Placental pericyte (primary cell): ENCODE measurements around the gene ALOX12. TPM values are rescaled to one million over a fixed set of nuclear protein-coding genes. Genes with fewer than 3 reads are reported as not detected.

Source experiments
- small RNA-seq: library from RNA; depleted of rRNA; stranded (forward); fragments of <200 nt; gene quantifications from one replicate; pipeline ENCODE3, GENCODE V24; 2012; ENCODE audit warnings: low replicate concordance
- total RNA-seq: library from RNA; depleted of rRNA; stranded (reverse); fragments of >200 nt; gene quantifications from 2 replicates; pipeline ENCODE4 v1.2.3, GENCODE V29; 2012

ALOX12 gene, protein sequence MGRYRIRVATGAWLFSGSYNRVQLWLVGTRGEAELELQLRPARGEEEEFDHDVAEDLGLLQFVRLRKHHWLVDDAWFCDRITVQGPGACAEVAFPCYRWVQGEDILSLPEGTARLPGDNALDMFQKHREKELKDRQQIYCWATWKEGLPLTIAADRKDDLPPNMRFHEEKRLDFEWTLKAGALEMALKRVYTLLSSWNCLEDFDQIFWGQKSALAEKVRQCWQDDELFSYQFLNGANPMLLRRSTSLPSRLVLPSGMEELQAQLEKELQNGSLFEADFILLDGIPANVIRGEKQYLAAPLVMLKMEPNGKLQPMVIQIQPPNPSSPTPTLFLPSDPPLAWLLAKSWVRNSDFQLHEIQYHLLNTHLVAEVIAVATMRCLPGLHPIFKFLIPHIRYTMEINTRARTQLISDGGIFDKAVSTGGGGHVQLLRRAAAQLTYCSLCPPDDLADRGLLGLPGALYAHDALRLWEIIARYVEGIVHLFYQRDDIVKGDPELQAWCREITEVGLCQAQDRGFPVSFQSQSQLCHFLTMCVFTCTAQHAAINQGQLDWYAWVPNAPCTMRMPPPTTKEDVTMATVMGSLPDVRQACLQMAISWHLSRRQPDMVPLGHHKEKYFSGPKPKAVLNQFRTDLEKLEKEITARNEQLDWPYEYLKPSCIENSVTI
- not detected in 2 replicates for total RNA-seq

DNA sequence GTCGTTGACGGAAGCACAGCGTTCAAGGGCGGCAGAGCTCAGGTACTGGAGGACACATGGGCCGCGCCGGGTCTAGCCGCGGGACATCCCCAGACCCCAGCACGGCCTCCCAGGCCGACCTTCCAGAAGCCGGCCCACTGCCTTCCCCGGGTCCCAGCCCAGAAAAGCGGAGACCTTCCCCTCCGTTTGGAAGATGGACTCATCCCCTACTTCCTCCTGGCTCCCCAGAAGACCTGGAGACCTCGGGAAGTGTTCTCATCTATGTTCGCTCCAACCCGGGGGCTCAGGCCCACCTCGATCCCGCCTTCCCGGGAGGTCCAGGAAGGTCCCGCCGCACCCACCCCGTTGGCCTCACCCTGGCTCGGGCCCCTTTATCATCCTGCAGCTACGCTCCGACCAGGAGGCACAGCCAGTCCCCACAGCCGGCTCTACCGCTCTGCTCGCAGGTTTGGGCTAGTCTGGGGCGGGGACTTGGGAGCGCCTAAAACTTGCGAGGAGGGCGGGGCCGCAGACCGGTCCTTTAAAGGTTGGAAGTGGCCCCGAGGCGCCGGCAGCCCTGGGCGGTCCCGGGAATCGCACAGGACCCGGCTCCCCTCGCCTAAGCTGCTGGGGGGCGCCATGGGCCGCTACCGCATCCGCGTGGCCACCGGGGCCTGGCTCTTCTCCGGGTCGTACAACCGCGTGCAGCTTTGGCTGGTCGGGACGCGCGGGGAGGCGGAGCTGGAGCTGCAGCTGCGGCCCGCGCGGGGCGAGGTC, at the start of gene ALOX12:
Gene ALOX12 (plus strand): TSS at position 550 of the 756 bp plus-strand sequence. CDS start 69 bp downstream, at position 619.

DNA sequence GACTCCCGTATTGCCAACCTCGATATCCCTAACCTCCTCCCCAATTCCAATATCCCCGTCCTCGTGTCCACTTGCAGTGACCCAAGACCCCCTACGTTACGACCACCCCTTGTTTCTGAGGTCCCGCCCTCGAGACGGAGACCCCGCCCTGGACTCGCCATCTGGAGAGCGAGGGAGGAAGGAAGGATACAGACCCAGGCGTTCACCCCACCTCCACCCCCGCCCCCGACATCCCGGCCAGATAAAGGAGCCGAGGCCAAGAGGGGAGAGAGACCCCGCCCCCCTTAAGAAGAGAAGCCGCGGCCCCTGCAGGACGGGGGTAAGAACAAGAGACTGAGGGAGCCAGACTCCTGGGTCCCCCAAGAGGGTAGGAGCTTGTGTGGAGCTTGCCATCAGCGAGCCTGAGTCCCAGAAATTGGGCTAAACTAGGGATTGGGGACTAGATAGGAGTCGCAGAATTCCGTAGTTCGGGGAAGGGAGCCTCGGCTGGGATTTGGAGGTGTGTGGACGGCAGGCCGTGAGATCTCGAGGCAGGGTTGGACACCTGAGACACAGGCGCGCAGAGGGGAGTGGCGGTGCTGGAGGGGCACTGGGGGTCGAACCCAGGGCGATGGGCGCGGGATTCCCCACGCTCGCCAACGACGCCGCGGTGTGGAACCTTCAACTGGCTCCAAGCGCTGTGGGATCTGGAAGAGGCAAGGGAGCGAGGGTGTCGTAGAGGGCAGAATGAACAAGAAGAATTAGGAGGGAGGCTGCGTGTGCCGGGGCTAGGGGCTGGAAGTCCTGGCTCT, 27.1 kb downstream of the ALOX12 start, which contains the start of gene BCL6B:
Gene BCL6B (plus strand): TSS at position 270 of the 791 bp plus-strand sequence. CDS start 622 bp downstream, outside the sequence.

DNA sequence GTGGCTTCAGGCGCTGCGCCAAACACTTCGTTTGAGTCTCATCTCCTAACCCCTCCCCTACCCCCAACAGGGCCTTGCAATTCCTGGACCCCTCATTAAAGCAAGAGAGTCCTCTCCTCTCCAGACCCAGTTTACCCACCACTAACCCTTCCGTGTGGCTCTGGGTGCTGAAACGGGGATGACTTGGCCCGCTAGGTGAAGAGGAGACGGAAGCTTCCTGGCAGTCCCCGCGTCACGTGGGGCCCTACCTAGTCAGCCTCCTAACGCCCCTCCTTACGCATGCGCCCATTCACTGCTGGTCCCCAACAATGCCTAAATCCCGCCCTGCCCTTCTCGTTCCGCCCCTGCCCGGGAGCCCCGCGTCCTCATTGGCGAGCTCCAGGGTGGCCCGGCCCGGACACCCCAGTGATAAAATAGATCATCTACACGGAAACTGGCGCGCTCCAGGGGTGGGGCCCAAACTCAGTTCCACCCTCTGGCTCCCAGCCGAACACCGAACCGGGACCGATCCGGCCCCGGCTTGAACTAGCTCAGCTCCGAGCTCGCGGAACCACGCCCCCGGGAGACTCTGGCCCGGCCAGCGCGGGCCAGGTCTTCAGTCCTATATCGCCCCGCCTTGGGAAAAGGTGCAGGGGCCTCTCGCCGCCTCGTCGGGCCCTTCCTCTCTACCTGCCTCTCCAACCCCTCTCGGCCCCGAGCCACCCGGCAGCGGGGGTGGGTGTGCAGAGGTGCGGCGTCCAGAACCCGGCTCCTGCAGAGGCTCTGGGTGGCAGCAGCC, 39.9 kb downstream of the ALOX12 start, which contains the start of gene SLC16A13:
Gene SLC16A13 (plus strand): TSS at position 425 of the 778 bp plus-strand sequence. CDS start 368 bp downstream, outside the sequence.

DNA sequence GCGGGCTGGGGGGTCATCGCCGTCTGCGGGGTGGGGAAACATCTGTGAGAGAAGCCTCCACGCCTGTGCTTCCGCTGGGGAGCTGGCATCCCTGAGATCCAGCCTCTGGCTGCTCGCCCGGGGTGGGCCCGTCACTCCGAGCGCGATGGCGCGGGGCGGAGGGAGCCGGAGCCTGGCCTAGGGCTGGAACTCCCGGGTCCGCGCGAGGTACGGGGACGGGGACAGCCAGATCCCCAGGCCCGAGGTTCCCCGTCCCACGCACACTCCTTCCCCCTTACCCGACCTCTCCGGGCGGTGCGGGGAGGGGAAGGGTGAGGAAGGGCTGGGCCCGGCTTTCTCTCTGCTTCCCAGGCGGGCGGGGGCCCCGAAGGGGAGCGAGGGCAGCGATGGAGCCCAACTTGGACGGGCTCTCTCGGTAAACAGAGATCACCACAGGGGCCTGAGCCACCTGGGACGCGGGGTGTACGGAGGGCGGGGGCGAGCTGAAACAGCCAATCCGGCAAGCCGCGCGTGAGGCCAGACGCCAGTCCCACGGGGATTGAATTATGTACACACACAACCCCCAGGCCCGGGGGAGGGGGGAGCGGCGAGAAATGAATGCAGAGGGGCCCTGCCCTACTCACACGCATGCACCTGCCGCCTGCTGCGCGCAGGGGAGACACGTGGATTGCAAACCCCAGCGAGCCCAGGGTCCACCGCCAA, 47.8 kb downstream of the ALOX12 start, which contains the start of gene SLC16A11:
Gene SLC16A11 (minus strand): TSS at position 596 of the 702 bp plus-strand sequence. CDS start 579 bp downstream, at position 17.

Small RNA genes lying within 50 kb of the gene (small RNA-seq; reads per million reads assigned to genes)
- not detected for gene AC120057.1

Other genes starting within 250 kb of the ALOX12 start
- gene XAF1, start 240.0 kb upstream of the ALOX12 start, total RNA-seq = 41.4 and 108 TPM in 2 replicates
- 0.22 TPM in 1 of 2 replicates, not detected in the other for gene FBXO39, start 219.8 kb upstream of the ALOX12 start, total RNA-seq
- gene TEKT1, start 164.3 kb upstream of the ALOX12 start, total RNA-seq = not detected in 2 replicates
- gene RNASEK, start 16.6 kb downstream of the ALOX12 start, total RNA-seq = 33.5 and 61.0 TPM in 2 replicates
- under 0.01 TPM in 1 of 2 replicates, not detected in the other for gene BCL6B, start 27.0 kb downstream of the ALOX12 start, total RNA-seq
- 1.1 and 2.8 TPM in 2 replicates for gene SLC16A13, start 40.0 kb downstream of the ALOX12 start, total RNA-seq
- gene SLC16A11, start 48.0 kb downstream of the ALOX12 start, total RNA-seq = 1.1 TPM in 1 of 2 replicates, not detected in the other
- gene CLEC10A, start 84.2 kb downstream of the ALOX12 start, total RNA-seq = not detected in 2 replicates
- not detected in 2 replicates for gene ASGR2, start 118.8 kb downstream of the ALOX12 start, total RNA-seq
- gene ASGR1, start 183.3 kb downstream of the ALOX12 start, total RNA-seq = 0.86 and 1.5 TPM in 2 replicates
- gene DLG4, start 223.8 kb downstream of the ALOX12 start, total RNA-seq = 17.7 and 22.3 TPM in 2 replicates
- gene ACADVL, start 223.9 kb downstream of the ALOX12 start, total RNA-seq = 126 and 188 TPM in 2 replicates
- gene DVL2, start 238.5 kb downstream of the ALOX12 start, total RNA-seq = 82.8 and 90.8 TPM in 2 replicates
- 46.1 and 64.1 TPM in 2 replicates for gene PHF23, start 243.4 kb downstream of the ALOX12 start, total RNA-seq
- gene GABARAP, start 246.4 kb downstream of the ALOX12 start, total RNA-seq = 124 and 548 TPM in 2 replicates